Amniotic epithelial cell (primary cell): ENCODE measurements around the gene FAM20C.

Experiments
- DNase-seq: peaks from one replicate; pipeline ENCODE4 v3.0.0-alpha.2; 2010; ENCODE audit warnings: low read depth

FAM20C gene

DNA sequence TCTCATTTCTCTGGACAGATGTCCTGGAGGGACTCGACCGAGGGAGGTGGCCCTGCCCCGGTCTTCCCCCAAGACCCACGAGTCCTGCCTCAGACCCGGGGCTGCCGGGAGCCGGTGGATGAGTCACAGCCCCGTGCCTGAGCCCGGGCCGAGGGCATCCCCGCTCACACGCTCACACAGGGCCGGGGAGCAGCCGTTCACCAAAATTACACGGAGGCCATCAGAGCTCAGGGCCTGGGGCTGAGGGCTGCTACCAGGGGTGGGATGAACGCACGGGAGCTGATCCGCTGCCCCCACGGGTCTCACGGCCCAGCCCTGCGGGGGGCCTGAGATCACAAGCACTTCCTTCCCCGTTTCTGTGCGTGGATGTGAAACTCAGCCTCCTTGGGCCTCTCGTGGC is 17.5 kb downstream of the FAM20C start:
- no peak for DNase-seq

DNA sequence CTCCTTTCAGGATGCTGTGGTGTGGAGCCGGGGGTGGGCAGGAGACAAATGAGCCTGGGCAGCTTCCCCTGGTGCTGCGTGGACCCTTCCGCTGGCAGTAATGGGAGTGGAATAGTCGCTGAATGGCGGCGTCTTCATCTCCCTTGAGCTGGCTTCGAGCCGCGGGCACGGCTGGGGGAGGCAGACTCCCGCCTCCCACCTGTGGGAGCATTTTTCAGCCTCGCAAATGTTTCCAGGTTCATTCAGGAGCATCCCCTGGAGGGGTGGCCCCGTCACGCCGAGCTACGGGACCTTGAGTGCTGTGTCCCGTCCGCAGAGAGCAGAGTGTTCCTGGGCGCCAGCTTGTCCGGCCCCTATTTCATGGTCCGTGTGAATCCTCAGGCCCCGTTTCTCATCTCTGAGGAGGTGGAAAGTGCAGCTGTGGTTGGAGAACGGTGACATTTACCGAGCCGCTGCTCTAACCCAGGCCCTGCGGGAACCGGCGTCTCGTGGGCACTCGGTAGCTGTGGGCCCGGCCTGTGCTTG is 18.1 kb downstream of the FAM20C start:
- DNase-seq = no peak

DNA sequence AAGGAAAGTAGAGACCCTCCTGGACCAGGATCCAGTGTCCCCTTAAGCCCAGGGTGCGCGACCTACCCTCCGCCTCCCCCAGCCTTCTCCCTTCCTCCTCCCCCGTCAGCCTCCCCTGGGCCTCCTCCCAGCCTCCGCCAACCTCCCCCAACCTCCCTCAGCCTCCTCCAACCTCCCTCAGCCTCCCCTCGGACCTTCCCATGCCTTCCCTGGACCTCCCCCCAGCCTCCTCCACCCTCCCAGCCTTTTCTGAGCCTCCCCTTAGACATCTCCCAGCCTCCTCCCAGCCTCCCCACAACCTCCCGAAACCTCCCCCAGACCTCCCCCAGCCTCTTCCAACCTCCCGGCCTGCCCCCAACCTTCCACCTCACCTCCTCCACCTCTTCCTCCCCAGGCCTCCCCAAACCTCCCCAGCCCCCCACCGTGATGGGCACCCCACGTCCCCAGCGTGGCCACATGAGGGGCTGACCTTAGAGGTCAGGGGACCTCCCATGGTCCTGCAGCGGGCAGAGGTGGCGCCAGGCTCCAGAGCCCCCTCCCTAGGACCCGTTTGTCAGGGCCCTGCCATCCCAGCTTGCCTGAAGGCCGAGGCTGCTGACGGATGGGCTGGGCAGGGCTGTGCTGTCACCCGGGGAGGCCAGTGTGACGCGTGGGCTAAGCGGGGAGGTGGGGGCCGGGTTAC is 18.8 kb downstream of the FAM20C start:
- DNase-seq = no peak

DNA sequence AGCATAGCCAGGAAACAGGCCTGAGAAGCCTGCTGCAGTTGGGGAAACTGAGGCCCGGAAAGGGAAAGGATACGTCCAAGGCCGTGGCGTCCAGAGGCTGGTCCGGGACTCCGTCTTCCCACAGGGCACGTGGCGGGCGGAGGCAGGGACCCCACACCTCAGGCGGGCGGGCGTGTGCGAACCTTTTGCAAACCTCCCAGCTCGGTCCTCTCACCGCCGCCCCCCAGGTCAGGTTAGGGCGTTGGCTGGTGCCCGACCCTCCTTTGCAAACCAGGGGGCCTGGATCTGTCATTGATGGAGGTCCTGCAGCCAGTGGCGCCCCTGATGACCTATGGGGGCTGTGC is 19.3 kb downstream of the FAM20C start:
- DNase-seq = no peak

DNA sequence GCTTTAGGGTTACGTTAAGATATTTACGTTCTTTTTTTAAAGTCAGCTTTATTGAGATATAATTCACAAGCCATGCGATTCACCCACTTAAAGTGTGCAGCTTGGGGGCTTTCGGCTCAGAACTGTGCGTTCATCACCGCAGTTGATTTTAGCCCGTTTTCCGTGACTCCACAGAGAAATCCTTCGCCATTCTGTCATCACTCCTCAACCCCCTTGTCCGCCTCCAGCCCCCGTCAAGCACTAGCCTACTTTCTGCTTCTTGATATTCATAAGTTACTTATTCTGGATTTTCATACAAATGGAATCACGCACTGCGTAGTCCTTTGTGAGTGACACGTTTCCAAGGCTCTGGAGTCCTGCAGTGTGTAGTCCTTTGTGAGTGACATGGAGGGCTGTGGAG is 20.4 kb downstream of the FAM20C start:
- DNase-seq = no peak

DNA sequence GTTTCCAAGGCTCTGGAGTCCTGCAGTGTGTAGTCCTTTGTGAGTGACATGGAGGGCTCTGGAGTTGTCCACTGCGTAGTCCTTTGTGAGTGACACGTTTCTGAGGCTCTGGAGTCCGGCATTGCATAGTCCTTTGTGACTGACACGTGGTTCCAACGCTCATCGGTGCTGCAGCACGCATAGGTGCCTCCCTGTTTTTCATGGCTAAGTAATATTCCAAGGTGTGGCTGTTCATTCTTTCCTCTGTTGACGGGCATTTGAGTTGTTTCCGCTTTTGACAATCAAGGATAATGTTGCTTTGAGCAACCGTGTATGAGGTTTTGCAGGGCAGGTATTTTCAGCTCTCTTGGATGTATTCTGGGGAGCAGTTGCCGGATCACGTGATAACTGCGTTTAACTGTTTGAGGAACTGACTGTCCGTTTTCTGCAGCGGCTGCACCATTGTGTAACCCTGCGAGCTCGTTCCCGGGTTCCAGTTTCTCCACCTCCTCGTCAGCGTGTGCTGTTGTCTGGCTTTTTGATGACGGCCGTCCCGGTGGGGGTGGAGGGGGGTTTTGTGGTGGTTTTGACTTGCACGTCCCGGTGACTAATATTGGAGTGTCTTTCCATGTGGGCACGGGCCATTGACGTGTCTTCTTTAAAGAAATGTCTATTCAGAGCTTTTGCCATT is 21.1 kb downstream of the FAM20C start:
- DNase-seq = no peak

DNA sequence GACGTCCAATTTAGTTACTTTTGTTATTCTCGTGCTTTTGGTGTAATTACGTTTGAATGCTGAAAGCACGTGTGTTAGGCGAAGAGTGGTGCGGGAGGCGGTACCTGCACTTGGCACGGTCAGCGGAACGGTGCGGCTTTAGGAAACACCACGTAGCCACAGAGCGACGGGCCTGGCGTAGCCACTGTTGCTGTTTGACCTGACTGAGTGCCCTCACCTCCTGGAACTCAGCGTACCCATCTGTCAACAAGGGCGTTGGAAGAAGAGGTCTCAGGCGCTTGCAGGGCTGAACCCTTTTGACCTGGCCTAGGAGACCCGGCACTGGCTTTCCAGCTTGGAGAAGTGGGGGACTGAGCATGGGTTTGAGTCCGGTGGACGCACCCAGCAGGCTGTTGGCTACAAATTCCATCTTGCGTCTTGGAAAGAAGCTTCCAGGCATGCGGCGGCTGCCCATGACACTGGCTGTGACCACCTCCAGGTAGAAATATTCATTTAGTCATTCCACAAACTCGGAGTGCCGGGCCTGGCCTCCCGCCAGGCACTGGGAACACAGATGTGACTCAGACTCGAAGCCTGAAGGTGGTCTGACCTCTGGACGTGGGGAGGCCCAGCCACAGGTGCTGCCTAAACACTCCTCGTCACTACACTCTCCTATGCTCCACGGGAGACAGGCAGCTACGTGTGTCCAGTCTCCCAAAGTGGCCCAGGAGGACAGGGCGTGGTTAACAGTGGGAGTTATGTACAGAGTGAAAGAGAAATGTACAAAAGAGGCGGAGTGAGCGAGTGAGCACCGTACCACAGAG is 22.2 kb downstream of the FAM20C start:
- peak; percentile 58 for DNase-seq

DNA sequence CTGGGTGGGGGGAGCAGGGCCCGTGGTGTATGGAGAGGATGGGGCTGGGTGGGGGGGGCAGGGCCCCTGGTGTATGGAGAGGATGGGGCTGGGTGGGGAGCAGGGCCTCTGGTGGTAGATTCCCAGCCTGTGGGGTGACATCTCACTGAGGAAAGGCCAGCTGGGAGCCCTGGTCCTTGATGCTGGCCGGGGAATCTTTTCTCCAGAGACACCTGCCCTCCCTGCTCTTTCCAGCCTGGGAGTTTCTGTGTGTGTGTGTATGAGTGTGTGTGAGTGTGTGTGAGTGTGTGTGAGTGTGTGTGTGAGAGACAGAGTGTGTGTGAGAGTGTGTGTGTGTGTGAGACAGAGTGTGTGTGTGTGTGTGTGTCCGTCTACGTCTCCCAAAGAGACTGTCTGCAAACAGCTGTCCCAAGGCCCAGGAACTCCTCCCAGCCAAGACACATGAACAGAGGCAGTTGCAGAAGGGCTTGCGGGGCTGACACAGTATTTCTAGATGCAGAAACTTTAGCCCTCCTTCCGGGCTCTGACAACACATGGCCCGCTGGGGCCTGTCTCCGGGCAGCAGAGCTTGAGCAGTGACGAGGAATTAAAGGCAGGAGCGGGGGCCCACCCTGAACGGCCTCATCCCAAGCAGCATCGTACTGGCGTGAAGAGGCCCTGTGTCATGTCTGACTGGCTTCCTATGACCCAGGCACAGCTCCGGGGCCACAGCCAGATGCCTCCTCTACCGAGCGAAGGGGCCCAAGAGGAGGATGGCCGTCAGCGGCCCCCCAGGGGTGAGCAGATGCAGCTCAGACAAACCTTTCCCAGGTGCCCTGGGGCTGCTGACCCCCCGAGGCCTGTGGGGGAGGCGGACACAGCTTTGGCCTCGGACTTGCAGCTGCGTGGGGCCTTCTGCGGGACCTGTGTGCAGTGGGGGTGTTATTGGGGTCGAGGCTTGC is 24.3 kb downstream of the FAM20C start:
- DNase-seq = no peak

DNA sequence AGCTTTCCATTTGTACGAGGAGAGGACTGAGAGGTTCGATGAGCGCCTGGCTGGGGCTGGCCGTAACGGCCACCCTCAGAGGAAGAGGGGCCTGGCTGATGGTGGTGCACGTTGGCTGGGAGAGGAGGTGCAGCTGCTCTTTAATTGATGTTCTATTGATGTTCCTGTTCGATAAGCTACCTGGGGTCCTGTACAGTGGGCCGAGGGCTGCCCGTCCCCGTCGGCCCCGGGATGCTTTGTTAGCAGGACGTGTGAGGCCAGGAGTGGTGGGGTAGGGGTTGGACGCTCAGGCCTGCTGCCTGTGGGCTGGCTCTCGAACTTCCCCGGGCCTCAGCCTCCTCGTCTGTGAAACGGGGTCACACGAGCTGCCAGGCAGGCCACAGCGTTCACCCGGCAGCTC is 25.4 kb downstream of the FAM20C start:
- DNase-seq = no peak

DNA sequence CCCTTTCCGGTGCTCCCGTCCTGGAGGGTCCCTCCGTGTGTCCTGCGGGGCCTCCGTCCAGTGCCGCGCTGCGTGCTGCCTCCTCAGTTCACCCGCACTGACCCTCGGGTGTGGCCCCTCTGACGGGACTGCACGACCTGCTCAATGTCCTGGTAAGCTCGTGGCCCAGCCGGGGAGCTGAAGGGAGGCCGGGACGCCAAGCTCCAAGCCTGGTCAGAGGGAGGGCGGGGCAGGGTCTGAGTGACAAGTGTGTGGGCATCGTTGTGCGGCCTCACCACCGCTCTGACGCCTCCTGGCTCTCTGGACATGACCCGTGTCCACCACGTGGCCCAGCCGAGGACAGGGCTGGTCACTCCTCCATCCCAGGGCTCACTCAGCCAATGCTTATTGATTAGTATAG is 25.9 kb downstream of the FAM20C start:
- DNase-seq = no peak

DNA sequence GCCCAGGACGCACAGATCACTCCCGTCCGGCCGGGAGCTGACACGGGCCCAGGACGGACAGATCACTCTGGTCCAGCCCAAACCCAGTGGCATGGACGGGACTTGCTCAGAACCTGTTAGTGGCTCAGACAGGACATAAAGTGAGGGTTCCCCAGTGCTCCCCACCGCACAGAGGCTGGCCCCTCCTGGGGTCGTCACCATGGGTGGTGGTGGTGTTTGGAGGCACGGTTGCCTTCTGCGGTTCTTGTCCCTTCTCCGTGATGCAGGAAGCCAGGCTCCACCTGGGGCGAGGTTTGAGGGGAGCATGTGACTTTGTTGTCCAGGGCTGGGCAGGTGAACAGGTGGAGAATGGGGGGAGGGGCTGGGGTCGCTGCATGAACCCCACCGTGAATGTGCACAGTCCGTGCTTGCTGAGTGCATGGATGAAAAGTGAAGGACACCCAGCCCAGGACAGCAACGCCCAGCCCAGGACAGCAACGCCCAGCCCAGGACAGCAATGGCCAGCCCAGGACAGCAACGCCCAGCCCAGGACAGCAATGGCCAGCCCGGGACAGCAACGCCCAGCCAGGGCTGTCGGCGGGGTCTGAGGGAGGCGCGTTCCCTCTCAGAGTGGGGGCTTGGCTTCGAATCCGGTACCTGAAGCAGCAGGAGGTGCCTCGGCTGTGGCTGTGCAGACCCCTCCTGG is 26.7 kb downstream of the FAM20C start:
- DNase-seq = no peak

DNA sequence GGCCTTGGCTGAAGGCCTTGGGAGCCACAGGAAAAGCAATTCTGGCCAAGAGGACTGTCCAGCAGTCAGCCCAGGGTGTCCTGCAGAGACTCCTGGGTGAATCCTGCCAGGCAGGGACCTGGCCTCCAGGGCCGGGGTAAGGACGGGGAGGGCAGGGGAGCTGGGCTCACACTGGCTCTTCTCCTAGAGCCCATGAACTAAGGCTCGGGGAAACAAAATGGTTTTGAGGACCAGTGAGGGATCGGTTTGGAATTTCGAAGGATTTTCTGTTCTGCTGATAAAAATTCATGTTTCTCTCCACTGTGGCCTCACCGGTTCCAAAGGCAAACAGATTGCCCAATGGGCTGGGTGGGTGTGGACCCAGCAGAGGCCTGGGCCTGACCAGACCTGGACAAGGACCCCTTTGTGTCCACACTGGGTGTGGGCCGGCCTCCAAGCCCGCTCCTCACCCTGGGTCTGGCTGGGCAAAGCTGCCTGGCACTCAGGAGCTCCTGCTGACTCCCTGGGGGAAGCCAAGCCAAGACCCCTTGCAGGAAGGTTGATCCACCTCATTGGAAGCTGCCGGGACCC is 27.3 kb downstream of the FAM20C start:
- peak; percentile 65 for DNase-seq

DNA sequence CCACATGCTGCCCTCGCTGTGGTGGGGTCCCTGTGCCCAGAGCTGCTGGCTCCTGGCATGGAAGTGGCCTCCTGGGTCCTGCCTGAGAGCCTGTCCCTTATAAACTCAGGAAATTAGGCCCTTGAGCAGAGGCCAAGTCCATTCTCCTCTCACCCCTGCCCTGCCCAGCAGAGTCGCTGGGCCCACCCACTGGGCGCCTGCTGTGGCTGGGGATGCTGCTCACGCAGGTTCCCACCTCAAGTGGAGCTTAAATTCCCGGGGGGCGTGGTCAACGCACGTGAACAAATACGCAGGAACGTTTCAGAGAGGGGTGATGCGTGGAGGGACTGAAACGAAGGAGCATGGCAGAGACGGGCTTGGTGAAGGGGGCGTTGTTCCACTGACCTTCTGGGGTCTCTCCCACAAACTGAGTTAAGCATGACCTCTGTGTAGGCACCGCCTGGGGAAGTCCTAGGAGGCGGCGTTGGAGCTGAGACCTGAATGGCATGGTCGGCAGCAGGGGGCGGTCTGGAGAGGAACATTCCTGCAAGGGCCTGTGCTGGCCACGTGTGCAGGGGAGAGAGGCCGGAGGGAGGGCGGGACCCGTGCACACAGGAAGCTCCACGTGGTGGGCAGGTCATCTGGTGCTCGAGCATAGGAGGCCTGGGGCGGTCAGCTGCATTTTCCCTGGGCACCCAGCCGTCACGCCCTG is 27.9 kb downstream of the FAM20C start:
- peak; percentile 72 for DNase-seq

DNA sequence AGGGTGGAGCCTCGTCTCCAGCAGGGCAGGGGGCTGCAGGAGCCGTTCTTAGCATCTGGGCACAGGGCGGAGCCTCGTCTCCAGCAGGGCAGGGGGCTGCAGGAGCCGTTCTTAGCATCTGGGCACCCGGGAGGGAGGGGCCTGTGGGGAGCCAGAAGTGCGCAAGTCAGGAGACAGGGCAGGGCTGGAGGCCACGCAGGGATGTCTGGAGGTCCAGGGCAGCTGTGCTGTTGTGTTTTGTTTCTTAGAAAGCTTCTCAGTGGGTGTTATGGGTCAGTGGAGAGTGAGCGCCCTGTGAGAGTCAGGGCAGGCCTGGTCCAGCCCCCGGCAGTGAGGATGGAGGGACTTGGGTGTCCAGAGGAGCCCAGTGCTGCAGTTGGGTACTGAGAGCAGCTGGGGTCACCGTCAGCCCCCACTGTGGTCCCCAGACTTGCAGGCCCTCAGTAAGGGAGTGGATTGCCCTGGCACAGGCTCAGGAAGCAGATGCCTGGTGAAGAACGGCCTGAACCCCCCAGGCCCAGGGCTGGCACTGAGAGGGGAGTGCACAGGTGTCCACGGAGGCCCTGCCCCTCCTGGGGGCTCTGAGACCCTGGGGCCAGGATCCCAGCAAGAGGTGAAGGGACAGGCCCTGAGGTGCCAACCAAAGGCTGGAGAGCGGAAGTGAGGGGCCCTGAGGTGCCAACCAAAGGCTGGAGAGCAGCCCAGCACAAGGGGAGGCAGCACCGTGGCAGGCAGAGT is 29.8 kb downstream of the FAM20C start:
- no peak for DNase-seq

DNA sequence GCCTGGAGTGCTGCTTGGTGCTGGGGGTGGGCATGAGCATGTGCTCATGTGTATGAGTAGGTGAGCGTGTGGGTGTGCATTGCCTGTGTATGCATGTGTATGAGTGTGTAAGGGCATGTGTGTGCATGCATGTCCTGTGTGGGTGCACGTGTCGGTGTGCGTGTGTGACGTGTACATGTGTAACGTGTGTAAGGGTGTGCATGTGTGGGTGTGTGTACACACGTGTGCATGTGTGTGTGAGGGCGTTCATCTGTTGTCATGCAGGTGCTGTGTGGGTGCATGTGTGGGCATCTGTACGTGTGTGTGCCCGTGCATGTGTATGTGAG is 30.3 kb downstream of the FAM20C start:
- no peak for DNase-seq

DNA sequence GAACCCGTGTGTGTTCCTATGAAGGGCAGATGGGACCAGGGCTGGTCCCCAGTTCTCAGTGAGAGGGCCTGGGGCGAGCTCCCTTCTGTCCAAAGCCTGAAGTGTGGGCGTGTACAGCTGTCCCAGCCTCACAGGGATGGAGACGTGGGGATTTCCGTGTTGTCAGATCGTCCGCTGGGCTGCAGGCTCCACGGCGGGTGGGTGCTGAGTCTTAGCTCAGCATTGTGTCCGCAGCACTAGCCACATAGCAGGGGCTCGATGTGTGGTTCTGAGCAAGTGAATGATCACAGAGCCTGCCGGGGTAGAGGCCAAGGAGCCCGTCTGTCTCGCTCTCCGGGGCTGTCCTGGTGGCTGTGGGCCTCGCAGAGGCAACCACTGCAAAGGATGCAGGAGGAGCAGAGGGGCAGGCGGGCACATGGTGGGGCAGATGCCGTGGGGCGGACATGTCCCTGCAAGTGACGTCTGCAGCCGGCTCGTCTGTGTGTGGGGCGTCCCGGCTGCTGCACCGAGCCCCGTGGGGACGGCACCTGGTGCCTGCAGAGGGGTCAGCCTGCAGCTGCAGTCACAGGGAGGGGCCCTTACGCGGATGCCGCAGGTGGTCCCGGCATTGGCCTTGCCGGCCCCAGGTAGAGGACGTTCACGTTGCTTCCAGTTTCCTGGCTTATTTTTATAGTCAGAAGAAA is 30.9 kb downstream of the FAM20C start:
- no peak for DNase-seq

DNA sequence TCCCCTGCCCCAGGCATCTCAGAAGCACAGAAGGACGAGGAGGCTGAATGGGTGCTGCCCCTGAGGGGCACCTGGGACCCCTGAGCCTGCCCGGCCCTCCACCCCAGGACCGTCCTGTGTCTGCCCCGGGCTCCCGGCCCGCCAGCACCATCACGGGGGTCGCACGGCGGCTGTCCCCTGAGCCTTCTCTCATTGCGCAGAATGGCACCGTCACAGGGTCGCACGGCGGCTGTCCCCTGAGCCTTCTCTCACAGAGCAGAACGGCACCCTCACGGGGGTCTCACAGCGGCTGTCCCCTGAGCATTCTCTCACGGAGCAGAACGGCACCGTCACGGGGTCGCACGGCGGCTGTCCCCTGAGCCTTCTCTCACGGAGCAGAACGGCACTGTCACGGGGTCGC is 31.5 kb downstream of the FAM20C start:
- DNase-seq = no peak

DNA sequence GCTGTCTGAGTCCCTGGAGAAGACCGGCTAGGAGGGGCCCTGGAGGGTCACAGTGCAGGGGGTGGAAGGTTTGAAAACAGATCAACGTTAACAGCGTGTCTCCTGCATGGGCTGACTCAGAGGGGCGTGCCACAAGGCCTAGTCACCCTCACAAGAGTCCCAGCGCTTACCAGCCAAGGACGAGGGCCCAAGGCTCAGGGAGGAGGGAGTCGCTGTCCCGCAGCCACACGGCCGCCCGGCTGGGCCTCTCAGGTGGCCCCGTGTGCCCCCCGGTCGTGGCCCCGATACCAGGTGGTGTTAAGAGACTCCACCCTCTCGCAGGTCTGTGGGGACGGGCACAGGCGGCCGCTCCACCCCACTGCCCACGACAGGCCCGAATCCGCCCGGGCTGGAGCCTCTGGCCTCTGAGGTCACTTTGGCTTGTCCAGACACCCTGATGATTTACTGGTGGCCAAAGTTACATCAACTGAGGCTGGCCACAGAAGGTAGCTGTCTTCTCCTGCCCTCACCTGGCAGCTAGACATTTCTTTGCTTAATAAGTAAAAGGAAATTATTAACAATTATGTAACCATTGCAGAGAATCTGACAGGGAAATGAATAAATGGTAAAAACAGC is 34.0 kb downstream of the FAM20C start:
- peak; percentile 53 for DNase-seq

DNA sequence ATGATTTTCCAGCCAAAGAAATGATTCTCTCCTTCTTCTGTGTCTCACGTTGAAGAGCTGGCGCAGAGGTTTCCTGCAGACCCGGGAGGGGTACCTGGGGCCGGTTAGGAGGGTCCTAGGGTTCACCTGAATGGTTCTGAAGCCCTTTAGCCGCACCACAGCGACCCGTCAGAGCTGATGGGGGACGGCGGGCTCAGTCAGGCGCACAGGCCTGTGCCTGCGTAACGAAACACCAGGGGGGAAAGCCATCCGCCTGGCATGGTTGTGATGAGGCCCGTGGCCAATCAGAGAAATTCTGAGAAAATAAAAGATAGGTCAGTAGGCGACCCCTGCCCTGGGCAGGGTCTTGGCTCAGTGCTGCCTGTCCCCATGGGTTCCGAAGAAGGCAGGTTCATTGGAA is 35.6 kb downstream of the FAM20C start:
- DNase-seq = no peak
